Immature natural killer cell (primary cell): ENCODE measurements around the gene RAPGEF5. TPM values are rescaled to one million over a fixed set of nuclear protein-coding genes. Genes with fewer than 3 reads are reported as not detected.

Source experiments
- DNase-seq, 3 donors: peaks; one replicate each; pipeline ENCODE4 v3.0.0; 2022; ENCODE audit warnings: mixed read lengths in 1 of 3
- H3K27ac Mint-ChIP-seq, 6 donors: one replicate each; pipeline ENCODE4 v1.8.0; 2020; ENCODE audit warnings: mixed read lengths in 6 of 6, mild to moderate bottlenecking in 5 of 6, inconsistent platforms in 4 of 6, moderate library complexity in 3 of 6
- H3K27me3 Mint-ChIP-seq, 3 donors: one replicate each; pipeline ENCODE4 v1.8.0; 2020 to 2021; ENCODE audit warnings: low read depth in 3 of 3, mild to moderate bottlenecking in 3 of 3, mixed read lengths in 3 of 3, moderate library complexity in 3 of 3, inconsistent platforms in 1 of 3
- H3K36me3 Mint-ChIP-seq, 3 donors: one replicate each; pipeline ENCODE4 v1.8.0; 2020; ENCODE audit warnings: mixed read lengths in 3 of 3, inconsistent platforms in 2 of 3, mild to moderate bottlenecking in 2 of 3
- H3K4me1 Mint-ChIP-seq, 2 donors: one replicate each; pipeline ENCODE4 v1.8.0; 2020; ENCODE audit warnings: inconsistent platforms in 2 of 2, mild to moderate bottlenecking in 2 of 2, mixed read lengths in 2 of 2, moderate library complexity in 1 of 2
- H3K4me3 Mint-ChIP-seq, 5 donors: one replicate each; pipeline ENCODE4 v1.8.0; 2020; ENCODE audit warnings: mild to moderate bottlenecking in 5 of 5, mixed read lengths in 5 of 5, inconsistent platforms in 3 of 5, moderate library complexity in 3 of 5
- H3K9me3 Mint-ChIP-seq, 6 donors: one replicate each; pipeline ENCODE4 v1.8.0; 2020; ENCODE audit warnings: mild to moderate bottlenecking in 6 of 6, mixed read lengths in 6 of 6, inconsistent platforms in 4 of 6, moderate library complexity in 3 of 6
- polyA plus RNA-seq, 3 donors: library from polyadenylated mRNA; unstranded; fragments of 300-500 nt; fragmentation: Illumina TruSeq; gene quantifications; one replicate each; pipeline ENCODE4 v1.2.3, GENCODE V29; 2021

RAPGEF5 gene
- polyA plus RNA-seq, 3 donors from 2014 or later: 0.11 TPM; not detected in 2

- peaks cover 0 to 12% of the 10 kb centered on the region in 2 donors for H3K4me1 Mint-ChIP-seq
- DNase-seq: no peak
- H3K4me3 Mint-ChIP-seq: no peak overlapping the region
- H3K27me3 Mint-ChIP-seq: peaks cover 2 to 17% (median 3%) of the 10 kb centered on the region in 3 donors
- no peaks in the 10 kb centered on the region for H3K9me3 Mint-ChIP-seq
- no peaks in the 10 kb centered on the region for H3K36me3 Mint-ChIP-seq
- H3K27ac Mint-ChIP-seq: no peak overlapping the region
These were observed 173.3 kb downstream of the RAPGEF5 start for GRCh38 chr7:22183522-22184280.

- H3K27me3 Mint-ChIP-seq: peaks cover 2 to 17% (median 3%) of the 10 kb centered on the region in 3 donors
- no peak overlapping the region for H3K4me3 Mint-ChIP-seq
- no peaks in the 10 kb centered on the region for H3K36me3 Mint-ChIP-seq
- H3K27ac Mint-ChIP-seq: no peak overlapping the region
- no peaks in the 10 kb centered on the region for H3K9me3 Mint-ChIP-seq
- DNase-seq: no peak
- H3K4me1 Mint-ChIP-seq: peaks cover 0 to 12% of the 10 kb centered on the region in 2 donors
These were observed 174.8 kb downstream of the RAPGEF5 start for GRCh38 chr7:22182149-22182548.

- Mint-ChIP-seq H3K4me3 (no peak overlapping the region), H3K27ac (no peak overlapping the region), H3K27me3 (peaks cover 2 to 17% (median 3%) of the 10 kb centered on the region in 3 donors), H3K4me1 (peaks cover 0 to 12% of the 10 kb centered on the region in 2 donors), H3K36me3 (no peaks in the 10 kb centered on the region), H3K9me3 (no peaks in the 10 kb centered on the region)
- no peak for DNase-seq
These were observed 175.3 kb downstream of the RAPGEF5 start for GRCh38 chr7:22181663-22182062.

GRCh38 chr7:22179442-22179879, 177.5 kb downstream of the RAPGEF5 start:
- Mint-ChIP-seq H3K4me3 (no peak overlapping the region), H3K36me3 (no peaks in the 10 kb centered on the region), H3K27ac (no peak overlapping the region), H3K9me3 (no peaks in the 10 kb centered on the region), H3K27me3 (peaks cover 2 to 12% (median 2%) of the 10 kb centered on the region in 3 donors), H3K4me1 (peaks cover 5 to 18% of the 10 kb centered on the region in 2 donors)
- peak; percentile 2 to 26 (median 6) for DNase-seq

GRCh38 chr7:22178735-22179134, 178.2 kb downstream of the RAPGEF5 start:
- no peak for DNase-seq
- Mint-ChIP-seq H3K27me3 (peaks cover 2 to 12% (median 2%) of the 10 kb centered on the region in 3 donors), H3K9me3 (no peaks in the 10 kb centered on the region), H3K36me3 (no peaks in the 10 kb centered on the region), H3K27ac (no peak overlapping the region), H3K4me1 (peaks cover 11 to 23% of the 10 kb centered on the region in 2 donors), H3K4me3 (no peak overlapping the region)

GRCh38 chr7:22176791-22177412, 180.1 kb downstream of the RAPGEF5 start:
- no peak overlapping the region for H3K27ac Mint-ChIP-seq
- H3K9me3 Mint-ChIP-seq: no peaks in the 10 kb centered on the region
- peaks cover 2 to 7% (median 2%) of the 10 kb centered on the region in 3 donors for H3K27me3 Mint-ChIP-seq
- no peak overlapping the region for H3K4me3 Mint-ChIP-seq
- peaks cover 14 to 20% of the 10 kb centered on the region in 2 donors for H3K4me1 Mint-ChIP-seq
- DNase-seq: no peak
- H3K36me3 Mint-ChIP-seq: no peaks in the 10 kb centered on the region

- DNase-seq: no peak
- H3K27me3 Mint-ChIP-seq: peaks cover 0 to 3% (median under 1%) of the 10 kb centered on the region in 3 donors
- H3K36me3 Mint-ChIP-seq: no peaks in the 10 kb centered on the region
- H3K9me3 Mint-ChIP-seq: no peaks in the 10 kb centered on the region
- H3K4me1 Mint-ChIP-seq: peaks cover 14 to 18% of the 10 kb centered on the region in 2 donors
- peak overlapping the region in 3 of 6 donors; percentile 4 to 33 (median 9) for H3K27ac Mint-ChIP-seq
- peak overlapping the region in 1 of 5 donors; percentile 5 for H3K4me3 Mint-ChIP-seq
These were observed 182.4 kb downstream of the RAPGEF5 start for GRCh38 chr7:22174574-22174953.

- Mint-ChIP-seq H3K27me3 (peaks cover 0 to 2% (median 0%) of the 10 kb centered on the region in 3 donors), H3K4me3 (peak overlapping the region in 1 of 5 donors; percentile 5), H3K4me1 (peaks cover 14 to 15% of the 10 kb centered on the region in 2 donors), H3K27ac (peak overlapping the region in 3 of 6 donors; percentile 4 to 33 (median 9)), H3K9me3 (no peaks in the 10 kb centered on the region), H3K36me3 (no peaks in the 10 kb centered on the region)
- peak; percentile 2 to 28 (median 18) for DNase-seq
These were observed 183.0 kb downstream of the RAPGEF5 start for GRCh38 chr7:22173685-22174573.

GRCh38 chr7:22168129-22168634, 188.8 kb downstream of the RAPGEF5 start:
- Mint-ChIP-seq H3K27ac (no peak overlapping the region), H3K4me1 (no peaks in the 10 kb centered on the region), H3K36me3 (no peaks in the 10 kb centered on the region), H3K4me3 (no peak overlapping the region), H3K27me3 (peaks cover 0 to 2% (median 0%) of the 10 kb centered on the region in 3 donors), H3K9me3 (no peaks in the 10 kb centered on the region)
- no peak for DNase-seq

- Mint-ChIP-seq H3K9me3 (no peaks in the 10 kb centered on the region), H3K27ac (no peak overlapping the region), H3K27me3 (peaks cover 0 to 2% (median 0%) of the 10 kb centered on the region in 3 donors), H3K36me3 (no peaks in the 10 kb centered on the region), H3K4me1 (no peaks in the 10 kb centered on the region), H3K4me3 (no peak overlapping the region)
- DNase-seq: no peak
These were observed 189.5 kb downstream of the RAPGEF5 start for GRCh38 chr7:22167482-22167881.

GRCh38 chr7:22166928-22167327, 190.0 kb downstream of the RAPGEF5 start:
- H3K4me3 Mint-ChIP-seq: no peak overlapping the region
- H3K4me1 Mint-ChIP-seq: no peaks in the 10 kb centered on the region
- no peaks in the 10 kb centered on the region for H3K9me3 Mint-ChIP-seq
- peaks cover 0 to 2% (median 0%) of the 10 kb centered on the region in 3 donors for H3K27me3 Mint-ChIP-seq
- H3K27ac Mint-ChIP-seq: no peak overlapping the region
- H3K36me3 Mint-ChIP-seq: no peaks in the 10 kb centered on the region
- DNase-seq: no peak

- Mint-ChIP-seq H3K4me3 (no peak overlapping the region), H3K27me3 (peaks cover 0 to 2% (median 0%) of the 10 kb centered on the region in 3 donors), H3K9me3 (no peaks in the 10 kb centered on the region), H3K36me3 (no peaks in the 10 kb centered on the region), H3K27ac (no peak overlapping the region), H3K4me1 (peaks cover 2 to 3% of the 10 kb centered on the region in 2 donors)
- DNase-seq: no peak
These were observed 197.6 kb downstream of the RAPGEF5 start for GRCh38 chr7:22159341-22159740.

GRCh38 chr7:22157552-22157951, 199.4 kb downstream of the RAPGEF5 start:
- Mint-ChIP-seq H3K36me3 (no peaks in the 10 kb centered on the region), H3K4me1 (peaks cover 4 to 13% of the 10 kb centered on the region in 2 donors), H3K9me3 (no peaks in the 10 kb centered on the region), H3K27ac (no peak overlapping the region), H3K4me3 (no peak overlapping the region), H3K27me3 (peaks cover 0 to 6% (median 0%) of the 10 kb centered on the region in 3 donors)
- no peak for DNase-seq
